GM12878 (cell line): ENCODE results near the gene ARGLU1. TPM values are rescaled to one million over a fixed set of nuclear protein-coding genes. Genes with fewer than 3 reads are reported as not detected.

Experiments
- BHLHE40 ChIP-seq, 2 experiments: fragments of 450-650 bp in 1 of 2; IDR thresholded peaks; 2 replicates each; pipeline ENCODE4 v1.6.1; 2011 to 2017; ENCODE audit warnings: low read depth in 2 of 2, borderline replicate concordance in 1 of 2, improper control_type of control experiment in 1 of 2, low read length in 1 of 2, mild to moderate bottlenecking in 1 of 2
- EGR1 ChIP-seq, 2 experiments: IDR thresholded peaks; 1 replicate in 1 of 2; 2 replicates in 1 of 2; pipeline ENCODE4 v1.6.1; 2011 to 2012; ENCODE audit warnings: low read depth in 2 of 2, low read length in 2 of 2, borderline replicate concordance in 1 of 2, mild to moderate bottlenecking in 1 of 2, moderate library complexity in 1 of 2
- ETV6 ChIP-seq, 2 experiments: fragments of 450-650 bp in 1 of 2; IDR thresholded peaks in 1 of 2; conservative IDR thresholded peaks in 1 of 2; 2 replicates each; pipeline ENCODE4 v1.6.1; 2014; ENCODE audit warnings: antibody characterized with exemption in 1 of 2, borderline replicate concordance in 1 of 2, low read depth in 1 of 2, mild to moderate bottlenecking in 1 of 2, moderate library complexity in 1 of 2
- EZH2 ChIP-seq: IDR thresholded peaks from 2 replicates; pipeline ENCODE4 v1.6.1; 2012; ENCODE audit warnings: low read depth, mild to moderate bottlenecking, control low read depth, inconsistent platforms, low read length, borderline replicate concordance; ENCODE audit not compliant: control insufficient read depth
- GABPA ChIP-seq: IDR thresholded peaks from 2 replicates; pipeline ENCODE4 v1.6.1; 2014; ENCODE audit warnings: antibody characterized with exemption, low read depth, mild to moderate bottlenecking, inconsistent platforms
- HCFC1 ChIP-seq: fragments of 150-350 bp; IDR thresholded peaks from 2 replicates; pipeline ENCODE4 v1.6.1; 2014; ENCODE audit warnings: low read length
- KLF5 ChIP-seq: fragments of 450-650 bp; IDR thresholded peaks from 2 replicates; pipeline ENCODE4 v1.6.1; 2014; ENCODE audit warnings: mild to moderate bottlenecking; ENCODE audit not compliant: partially characterized antibody
- MTA3 ChIP-seq: IDR thresholded peaks from 2 replicates; pipeline ENCODE4 v1.6.1; 2012; ENCODE audit warnings: low read length, inconsistent platforms, borderline replicate concordance
- MYC ChIP-seq: IDR thresholded peaks from 2 replicates; pipeline ENCODE4 v1.6.1; 2011; ENCODE audit warnings: mild to moderate bottlenecking, low read length, moderate library complexity, inconsistent platforms; ENCODE audit not compliant: insufficient read depth, insufficient replicate concordance, insufficient read length, severe bottlenecking
- NFIC ChIP-seq: IDR thresholded peaks from 2 replicates; pipeline ENCODE4 v1.6.1; 2012; ENCODE audit warnings: low read depth, mild to moderate bottlenecking, inconsistent platforms, low read length, moderate library complexity
- NFYA ChIP-seq: IDR thresholded peaks from 2 replicates; pipeline ENCODE4 v1.6.1; 2011; ENCODE audit warnings: low read depth, mild to moderate bottlenecking, low read length, improper control_type of control experiment, borderline replicate concordance
- NRF1 ChIP-seq: conservative IDR thresholded peaks from 2 replicates; pipeline ENCODE4 v1.6.1; 2011; ENCODE audit warnings: mild to moderate bottlenecking, low read depth, low read length, improper control_type of control experiment
- PAX8 ChIP-seq: fragments of 450-650 bp; IDR thresholded peaks from 2 replicates; pipeline ENCODE4 v1.6.1; 2017; ENCODE audit warnings: mild to moderate bottlenecking, moderate library complexity
- PML ChIP-seq: IDR thresholded peaks from 2 replicates; pipeline ENCODE4 v1.6.1; 2012; ENCODE audit warnings: low read length, inconsistent platforms
- POLR2AphosphoS2 ChIP-seq: IDR thresholded peaks from 2 replicates; pipeline ENCODE4 v1.6.1; 2011; ENCODE audit warnings: low read depth, mild to moderate bottlenecking, low read length, improper control_type of control experiment, moderate library complexity
- RAD21 ChIP-seq: IDR thresholded peaks from 2 replicates; pipeline ENCODE4 v1.6.1; 2011; ENCODE audit warnings: mild to moderate bottlenecking, low read depth, low read length, moderate library complexity; ENCODE audit not compliant: insufficient read depth
- RFX5 ChIP-seq: IDR thresholded peaks from 2 replicates; pipeline ENCODE4 v1.6.1; 2011; ENCODE audit warnings: low read depth, low read length, improper control_type of control experiment
- RUNX3 ChIP-seq: IDR thresholded peaks from 2 replicates; pipeline ENCODE4 v1.6.1; 2012; ENCODE audit warnings: low read length, inconsistent platforms
- SP1 ChIP-seq: IDR thresholded peaks from one replicate; pipeline ENCODE4 v1.6.1; 2011; ENCODE audit warnings: low read depth, low read length
- TARDBP ChIP-seq: IDR thresholded peaks from 2 replicates; pipeline ENCODE4 v1.6.1; 2016; ENCODE audit warnings: borderline replicate concordance
- ZNF622 ChIP-seq: fragments of 450-650 bp; IDR thresholded peaks from 2 replicates; pipeline ENCODE4 v1.6.1; 2017; ENCODE audit warnings: mild to moderate bottlenecking, inconsistent platforms
- polyA plus RNA-seq, 11 experiments: library from polyadenylated mRNA; depleted of rRNA in 4 of 11; unstranded in 6 of 11; stranded (reverse) in 5 of 11; fragments of >200 nt; fragmentation: Nextera tagmentation in 4 of 11; fragmentation: Illumina TruSeq in 1 of 11; extraction: Ambion mirVana in 4 of 11; extraction: Trizol in 1 of 11; gene quantifications; 1 replicate in 1 of 11; 2 replicates in 10 of 11; pipeline versions ENCODE4 v1.2.1 to v1.2.3, GENCODE V29; 2011 to 2016; ENCODE audit warnings: inconsistent platforms in 2 of 11, missing spikeins in 2 of 11, low read depth in 1 of 11
- total RNA-seq, 4 experiments: library from RNA; depleted of rRNA in 3 of 4; stranded (reverse); fragments of >200 nt in 3 of 4; fragmentation: Illumina TruSeq in 1 of 4; extraction: Trizol in 1 of 4; gene quantifications; 2 replicates each; pipeline versions ENCODE4 v1.2.1 to v1.2.3, GENCODE V29; 2013 to 2021
- TF ChIP-seq, protein P1 (sequence below): fragments of 450-650 bp; IDR thresholded peaks from 2 replicates; pipeline ENCODE4 v1.6.1; 2017; ENCODE audit warnings: antibody characterized with exemption, mild to moderate bottlenecking, moderate library complexity
- TF ChIP-seq, protein P2 (sequence below): fragments of 450-650 bp; IDR thresholded peaks from 2 replicates; pipeline ENCODE4 v1.6.1; 2016; ENCODE audit warnings: mild to moderate bottlenecking
- TF ChIP-seq, protein P3 (sequence below): IDR thresholded peaks from 2 replicates; pipeline ENCODE4 v1.6.1; 2011; ENCODE audit warnings: borderline replicate concordance, low read depth, mild to moderate bottlenecking, moderate library complexity, mixed read lengths, low read length; ENCODE audit not compliant: insufficient read depth; ENCODE audit errors: extremely low read length
- TF ChIP-seq, protein P4 (sequence below): IDR thresholded peaks from 2 replicates; pipeline ENCODE4 v1.6.1; 2012; ENCODE audit warnings: low read depth, low read length, improper control_type of control experiment

ARGLU1 gene
- total and polyA plus RNA-seq, 10 of the 15 experiments (the other 5 are each of a cell fraction or from before 2014, with no cell fraction given), result 47.1 to 197 (median 98.3) TPM

GRCh38 chr13:106535552-106536243, 32.2 kb downstream of the ARGLU1 start, which contains the start of gene EFNB2 (continued):
- TF ChIP-seq, protein P1, sequence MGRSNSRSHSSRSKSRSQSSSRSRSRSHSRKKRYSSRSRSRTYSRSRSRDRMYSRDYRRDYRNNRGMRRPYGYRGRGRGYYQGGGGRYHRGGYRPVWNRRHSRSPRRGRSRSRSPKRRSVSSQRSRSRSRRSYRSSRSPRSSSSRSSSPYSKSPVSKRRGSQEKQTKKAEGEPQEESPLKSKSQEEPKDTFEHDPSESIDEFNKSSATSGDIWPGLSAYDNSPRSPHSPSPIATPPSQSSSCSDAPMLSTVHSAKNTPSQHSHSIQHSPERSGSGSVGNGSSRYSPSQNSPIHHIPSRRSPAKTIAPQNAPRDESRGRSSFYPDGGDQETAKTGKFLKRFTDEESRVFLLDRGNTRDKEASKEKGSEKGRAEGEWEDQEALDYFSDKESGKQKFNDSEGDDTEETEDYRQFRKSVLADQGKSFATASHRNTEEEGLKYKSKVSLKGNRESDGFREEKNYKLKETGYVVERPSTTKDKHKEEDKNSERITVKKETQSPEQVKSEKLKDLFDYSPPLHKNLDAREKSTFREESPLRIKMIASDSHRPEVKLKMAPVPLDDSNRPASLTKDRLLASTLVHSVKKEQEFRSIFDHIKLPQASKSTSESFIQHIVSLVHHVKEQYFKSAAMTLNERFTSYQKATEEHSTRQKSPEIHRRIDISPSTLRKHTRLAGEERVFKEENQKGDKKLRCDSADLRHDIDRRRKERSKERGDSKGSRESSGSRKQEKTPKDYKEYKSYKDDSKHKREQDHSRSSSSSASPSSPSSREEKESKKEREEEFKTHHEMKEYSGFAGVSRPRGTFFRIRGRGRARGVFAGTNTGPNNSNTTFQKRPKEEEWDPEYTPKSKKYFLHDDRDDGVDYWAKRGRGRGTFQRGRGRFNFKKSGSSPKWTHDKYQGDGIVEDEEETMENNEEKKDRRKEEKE, result no peak
- TF ChIP-seq MTA3, result no peak
- no peak for TF ChIP-seq ZNF622
- TF ChIP-seq EGR1 (IDR thresholded peaks at IDR 0.05; ENCODE audit: borderline replicate concordance in 1 of 2, low read depth in 2 of 2, low read length in 2 of 2), result no peak
- no peak for TF ChIP-seq GABPA
- TF ChIP-seq EZH2, result no peak
- TF ChIP-seq MYC, result no peak
- no peak for TF ChIP-seq POLR2AphosphoS2
- TF ChIP-seq TARDBP, result no peak
- TF ChIP-seq KLF5, result peak; percentile 37
- TF ChIP-seq, protein P2, sequence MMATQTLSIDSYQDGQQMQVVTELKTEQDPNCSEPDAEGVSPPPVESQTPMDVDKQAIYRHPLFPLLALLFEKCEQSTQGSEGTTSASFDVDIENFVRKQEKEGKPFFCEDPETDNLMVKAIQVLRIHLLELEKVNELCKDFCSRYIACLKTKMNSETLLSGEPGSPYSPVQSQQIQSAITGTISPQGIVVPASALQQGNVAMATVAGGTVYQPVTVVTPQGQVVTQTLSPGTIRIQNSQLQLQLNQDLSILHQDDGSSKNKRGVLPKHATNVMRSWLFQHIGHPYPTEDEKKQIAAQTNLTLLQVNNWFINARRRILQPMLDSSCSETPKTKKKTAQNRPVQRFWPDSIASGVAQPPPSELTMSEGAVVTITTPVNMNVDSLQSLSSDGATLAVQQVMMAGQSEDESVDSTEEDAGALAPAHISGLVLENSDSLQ, result peak; percentile 95
- TF ChIP-seq SP1, result peak; percentile 98
- TF ChIP-seq RUNX3, result no peak
- no peak for TF ChIP-seq PML
- TF ChIP-seq NFIC, result no peak
- TF ChIP-seq, protein P3, sequence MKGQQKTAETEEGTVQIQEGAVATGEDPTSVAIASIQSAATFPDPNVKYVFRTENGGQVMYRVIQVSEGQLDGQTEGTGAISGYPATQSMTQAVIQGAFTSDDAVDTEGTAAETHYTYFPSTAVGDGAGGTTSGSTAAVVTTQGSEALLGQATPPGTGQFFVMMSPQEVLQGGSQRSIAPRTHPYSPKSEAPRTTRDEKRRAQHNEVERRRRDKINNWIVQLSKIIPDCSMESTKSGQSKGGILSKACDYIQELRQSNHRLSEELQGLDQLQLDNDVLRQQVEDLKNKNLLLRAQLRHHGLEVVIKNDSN, result no peak
- TF ChIP-seq ETV6 (conservative IDR thresholded peaks at IDR 0.05 in 1 of 2, IDR thresholded peaks at IDR 0.05 in 1 of 2; ENCODE audit: borderline replicate concordance in 1 of 2, low read depth in 1 of 2), result no peak
- peak in 1 of 2 experiments; percentile 44; a peak in 1 of 4 replicates for TF ChIP-seq BHLHE40 (IDR thresholded peaks at IDR 0.05; ENCODE audit: borderline replicate concordance in 1 of 2, low read depth in 2 of 2, low read length in 1 of 2)
- no peak for TF ChIP-seq PAX8
- no peak for TF ChIP-seq RFX5
- peak; percentile 29; the same call in 1 of the 2 replicates for TF ChIP-seq RAD21
- peak; percentile 69 for TF ChIP-seq NFYA
- TF ChIP-seq, protein P4, sequence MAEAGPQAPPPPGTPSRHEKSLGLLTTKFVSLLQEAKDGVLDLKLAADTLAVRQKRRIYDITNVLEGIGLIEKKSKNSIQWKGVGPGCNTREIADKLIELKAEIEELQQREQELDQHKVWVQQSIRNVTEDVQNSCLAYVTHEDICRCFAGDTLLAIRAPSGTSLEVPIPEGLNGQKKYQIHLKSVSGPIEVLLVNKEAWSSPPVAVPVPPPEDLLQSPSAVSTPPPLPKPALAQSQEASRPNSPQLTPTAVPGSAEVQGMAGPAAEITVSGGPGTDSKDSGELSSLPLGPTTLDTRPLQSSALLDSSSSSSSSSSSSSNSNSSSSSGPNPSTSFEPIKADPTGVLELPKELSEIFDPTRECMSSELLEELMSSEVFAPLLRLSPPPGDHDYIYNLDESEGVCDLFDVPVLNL, result no peak
- no peak for TF ChIP-seq NRF1
- no peak for TF ChIP-seq HCFC1
